Naive thymus-derived CD8-positive, alpha-beta T cell (primary cell): ENCODE data around the gene OR5J2. TPM values are rescaled to one million over a fixed set of nuclear protein-coding genes. Genes with fewer than 3 reads are reported as not detected.
A peak's percentile ranks its signal among the peaks of the same experiment; 100 is the strongest.
"Not testable (repeated sequence)": the region's sequence is repeated elsewhere in the genome, so short reads cannot be mapped to it uniquely, and the experiment has no call there.

Source experiments
- ATAC-seq, 2 donors: fragments of 150-1000 bp; cut with Tn5 transposase in 1 of 2; sonication (Bioruptor Pico), chemical (Tn5 transposase) in 1 of 2; 1 replicate in 1 of 2; 2 replicates in 1 of 2; pipeline ENCODE4 v1.10.0; 2021; ENCODE audit warnings: mild to moderate bottlenecking in 2 of 2, moderate library complexity in 2 of 2
- POLR2A ChIA-PET: fragments of 350-600 bp; sonication (Branson Sonifier 250); formaldehyde crosslinking; loops from one replicate; lab custom pipeline; 2021; ENCODE audit warnings: antibody characterized with exemption; lab: Charles Lee
- DNase-seq, 10 donors: peaks; one replicate each; pipeline versions ENCODE4 v3.0.0 to v3.0.0-alpha.2; 2020 to 2022
- H3K27ac Mint-ChIP-seq, 10 donors: one replicate each; pipeline ENCODE4 v1.8.0; 2020 to 2022; ENCODE audit warnings: mild to moderate bottlenecking in 10 of 10, mixed read lengths in 10 of 10, moderate library complexity in 4 of 10, inconsistent platforms in 1 of 10
- H3K27me3 Mint-ChIP-seq, 5 donors: one replicate each; pipeline ENCODE4 v1.8.0; 2021 to 2022; ENCODE audit warnings: mixed read lengths in 5 of 5
- H3K36me3 Mint-ChIP-seq, 3 donors: one replicate each; pipeline ENCODE4 v1.8.0; 2020 to 2022; ENCODE audit warnings: mixed read lengths in 3 of 3, mild to moderate bottlenecking in 2 of 3, inconsistent platforms in 1 of 3
- H3K4me1 Mint-ChIP-seq, 4 donors: one replicate each; pipeline ENCODE4 v1.8.0; 2021 to 2022; ENCODE audit warnings: mixed read lengths in 4 of 4
- H3K4me3 Mint-ChIP-seq, 10 donors: one replicate each; pipeline ENCODE4 v1.8.0; 2020 to 2022; ENCODE audit warnings: mild to moderate bottlenecking in 10 of 10, mixed read lengths in 10 of 10, moderate library complexity in 6 of 10, inconsistent platforms in 1 of 10
- H3K9me3 Mint-ChIP-seq, 9 donors: one replicate each; pipeline ENCODE4 v1.8.0; 2020 to 2022; ENCODE audit warnings: mixed read lengths in 9 of 9, mild to moderate bottlenecking in 3 of 9, inconsistent platforms in 1 of 9, moderate library complexity in 1 of 9
- polyA plus RNA-seq, 3 donors: library from polyadenylated mRNA; unstranded; fragments of 300-500 nt; fragmentation: Illumina TruSeq; gene quantifications; one replicate each; pipeline ENCODE4 v1.2.3, GENCODE V29; 2021
- total RNA-seq, 8 experiments: library from RNA in 2 of 8; stranded (reverse) in 2 of 8; gene quantifications; one replicate each; pipeline ENCODE4 v1.2.3 and lab custom pipeline; 2021 to 2026

OR5J2 gene
- total and polyA plus RNA-seq, 5 experiments from 2014 or later: not detected

DNA sequence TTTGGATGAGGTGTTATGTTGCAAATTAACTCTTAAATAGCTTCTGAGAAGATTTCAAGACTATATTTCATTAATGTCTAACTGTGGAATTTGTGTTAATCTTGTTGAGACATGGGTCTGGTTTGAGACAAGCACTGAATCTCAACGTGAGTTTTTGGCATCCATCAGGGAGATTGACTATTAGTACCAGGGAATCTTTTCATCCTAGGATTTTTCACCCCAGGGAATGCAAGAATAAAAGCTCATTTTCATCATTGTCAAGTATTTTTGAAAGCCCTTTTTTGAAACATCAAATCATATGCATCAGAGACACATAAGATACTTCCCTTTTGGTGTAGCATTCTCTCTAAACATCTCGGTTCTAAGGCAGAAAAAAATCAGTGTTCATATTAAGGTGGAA, 38.1 kb downstream of the OR5J2 start:
- H3K4me1 Mint-ChIP-seq: no peaks in the 10 kb centered on the region
- ATAC-seq (no peak), DNase-seq (no peak)
- peaks cover 11 to 49% (median 28%) of the 10 kb centered on the region in 9 donors for H3K9me3 Mint-ChIP-seq
- no peak overlapping the region for H3K27ac Mint-ChIP-seq
- H3K27me3 Mint-ChIP-seq: no peaks in the 10 kb centered on the region
- peaks cover 0 to 19% (median 0%) of the 10 kb centered on the region in 3 donors for H3K36me3 Mint-ChIP-seq
- H3K4me3 Mint-ChIP-seq: no peak overlapping the region
- POLR2A ChIA-PET: no interaction called here

DNA sequence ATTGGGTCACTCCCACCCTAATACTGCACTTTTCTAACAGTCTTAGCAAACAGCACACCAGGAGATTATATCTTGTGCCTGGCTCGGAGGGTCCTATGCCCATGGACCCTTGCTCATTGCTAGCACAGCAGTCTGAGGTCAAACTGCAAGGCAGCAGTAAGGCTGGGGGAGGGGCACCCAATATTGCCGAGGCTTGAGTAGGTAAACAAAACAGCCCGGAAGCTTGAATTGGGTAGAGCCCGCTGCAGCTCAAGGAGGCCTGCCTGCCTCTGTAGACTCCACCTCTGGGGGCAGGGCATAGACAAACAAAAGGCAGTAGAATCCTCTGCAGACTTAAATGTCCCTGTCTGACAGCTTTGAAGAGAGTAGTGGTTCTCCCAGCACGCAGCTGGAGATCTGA, 43.3 kb downstream of the OR5J2 start:
- H3K36me3 Mint-ChIP-seq, POLR2A ChIA-PET, H3K27ac Mint-ChIP-seq, ATAC-seq, H3K4me3 Mint-ChIP-seq, H3K27me3 Mint-ChIP-seq, H3K4me1 Mint-ChIP-seq: not testable (repeated sequence)
- peaks cover 0 to 52% (median 22%) of the 10 kb centered on the region in 9 donors for H3K9me3 Mint-ChIP-seq
- peak in 1 of 10 donors; percentile 41 for DNase-seq

Other genes starting within 250 kb of the OR5J2 start
- gene OR5I1, start 240.2 kb upstream of the OR5J2 start, total RNA-seq: not detected
- gene OR5I1, start 240.2 kb upstream of the OR5J2 start, polyA plus RNA-seq: not detected
- gene OR10AG1, start 206.7 kb upstream of the OR5J2 start, total RNA-seq: not detected
- gene OR10AG1, start 206.7 kb upstream of the OR5J2 start, polyA plus RNA-seq: not detected
- gene OR5F1, start 182.0 kb upstream of the OR5J2 start, total RNA-seq: not detected
- not detected for gene OR5F1, start 182.0 kb upstream of the OR5J2 start, polyA plus RNA-seq
- not detected for gene OR5AS1, start 149.0 kb upstream of the OR5J2 start, total RNA-seq
- not detected for gene OR5AS1, start 149.0 kb upstream of the OR5J2 start, polyA plus RNA-seq
- gene OR8I2, start 83.3 kb upstream of the OR5J2 start, total RNA-seq: not detected
- gene OR8I2, start 83.3 kb upstream of the OR5J2 start, polyA plus RNA-seq: not detected
- gene OR8H2, start 72.9 kb upstream of the OR5J2 start, total RNA-seq: not detected
- not detected for gene OR8H2, start 72.9 kb upstream of the OR5J2 start, polyA plus RNA-seq
- not detected for gene OR8H3, start 54.2 kb upstream of the OR5J2 start, total RNA-seq
- not detected for gene OR8H3, start 54.2 kb upstream of the OR5J2 start, polyA plus RNA-seq
- gene OR8J3, start 36.4 kb upstream of the OR5J2 start, total RNA-seq: not detected
- not detected for gene OR8J3, start 36.4 kb upstream of the OR5J2 start, polyA plus RNA-seq
- not detected for gene OR8K5, start 16.3 kb upstream of the OR5J2 start, total RNA-seq
- gene OR8K5, start 16.3 kb upstream of the OR5J2 start, polyA plus RNA-seq: not detected
- not detected for gene OR5T2, start 57.6 kb downstream of the OR5J2 start, total RNA-seq
- not detected for gene OR5T2, start 57.6 kb downstream of the OR5J2 start, polyA plus RNA-seq
- gene OR5T3, start 75.6 kb downstream of the OR5J2 start, total RNA-seq: not detected
- not detected for gene OR5T3, start 75.6 kb downstream of the OR5J2 start, polyA plus RNA-seq
- not detected for gene OR5T1, start 97.5 kb downstream of the OR5J2 start, total RNA-seq
- gene OR5T1, start 97.5 kb downstream of the OR5J2 start, polyA plus RNA-seq: not detected
- gene OR8H1, start 115.6 kb downstream of the OR5J2 start, total RNA-seq: not detected
- not detected for gene OR8H1, start 115.6 kb downstream of the OR5J2 start, polyA plus RNA-seq
- not detected for gene OR8K3, start 138.5 kb downstream of the OR5J2 start, total RNA-seq
- not detected for gene OR8K3, start 138.5 kb downstream of the OR5J2 start, polyA plus RNA-seq
- not detected for gene OR8K1, start 169.4 kb downstream of the OR5J2 start, total RNA-seq
- gene OR8K1, start 169.4 kb downstream of the OR5J2 start, polyA plus RNA-seq: not detected
- not detected for gene OR8J1, start 177.7 kb downstream of the OR5J2 start, total RNA-seq
- not detected for gene OR8J1, start 177.7 kb downstream of the OR5J2 start, polyA plus RNA-seq
- gene OR8U1, start 199.0 kb downstream of the OR5J2 start, total RNA-seq: not detected
- gene OR8U1, start 199.0 kb downstream of the OR5J2 start, polyA plus RNA-seq: not detected
- not detected for gene OR5AL1, start 236.1 kb downstream of the OR5J2 start, total RNA-seq
- not detected for gene OR5AL1, start 236.1 kb downstream of the OR5J2 start, polyA plus RNA-seq